Measurements from ENCODE around the gene CAPG. TPM values are rescaled to one million over a fixed set of nuclear protein-coding genes. Genes with fewer than 3 reads are reported as not detected.

Gene CAPG
- polyA plus RNA-seq, 1 donor (not counting 4 experiments of a cell fraction or from before 2014, with no cell fraction given) = 466 TPM

GRCh38 chr2:85445316-85446295, 35.4 kb upstream of the CAPG start:
- H4K20me1 ChIP-seq (ENCODE audit: control insufficient read depth, extremely low read depth, insufficient read depth, low read length) = no peaks in the 10 kb centered on the region
- no peaks in the 10 kb centered on the region for H3K36me3 ChIP-seq (ENCODE audit: control insufficient read depth in 2 of 2, extremely low read depth in 1 of 2, insufficient read depth in 2 of 2, low read length in 2 of 2)
- no peaks in the 10 kb centered on the region for H3K9me3 ChIP-seq (ENCODE audit: control insufficient read depth, low read depth, low read length)
- no peaks in the 10 kb centered on the region for H3K79me2 ChIP-seq (ENCODE audit: control insufficient read depth, insufficient read depth, low read length)
- H3K4me1 ChIP-seq (ENCODE audit: control insufficient read depth, extremely low read depth, insufficient read depth, low read length) = peaks cover 18% of the 10 kb centered on the region
- TF ChIP-seq EZH2 (IDR thresholded peaks at IDR 0.05; ENCODE audit: low read length) (no peak), CTCF (optimal IDR thresholded peaks at IDR 0.05 in 1 of 3, IDR thresholded peaks at IDR 0.05 in 1 of 3, conservative IDR thresholded peaks at IDR 0.05 in 1 of 3; ENCODE audit: extremely low read depth in 1 of 3, insufficient read depth in 2 of 3, low read length in 3 of 3) (no peak)
- peak overlapping the region; percentile 22 for H3K4me2 ChIP-seq (ENCODE audit: control insufficient read depth, extremely low read depth, insufficient read depth, low read depth, low read length)
- dilution Hi-C loops (cut with MboI; ENCODE audit: extremely low pct_ligation_motif_present, low sequenced_read_pairs) = no loop called here
- DNase-seq (ENCODE audit: low read depth, low spot score) = no peak
- no peaks in the 10 kb centered on the region for H3K9me1 ChIP-seq (ENCODE audit: control insufficient read depth, extremely low read depth, insufficient read depth, low read length)
- no peaks in the 10 kb centered on the region for H3K27me3 ChIP-seq (ENCODE audit: control insufficient read depth, extremely low read depth, insufficient read depth, low read length)
- FAIRE-seq = no peak
- H2AFZ ChIP-seq (ENCODE audit: control insufficient read depth, low read length) = peak overlapping the region; percentile 83
- peak overlapping the region; percentile 9 for H3K9ac ChIP-seq (ENCODE audit: control insufficient read depth, extremely low read depth, insufficient read depth, low read length)
- H3K27ac ChIP-seq (ENCODE audit: control insufficient read depth, insufficient read depth, low read length) = peak overlapping the region; percentile 6
- H3K4me3 ChIP-seq (ENCODE audit: control insufficient read depth in 2 of 3, extremely low read depth in 1 of 3, insufficient read depth in 2 of 3, low read depth in 1 of 3, low read length in 3 of 3) = no peak overlapping the region

GRCh38 chr2:85444629-85445172, 34.5 kb upstream of the CAPG start:
- no peak for FAIRE-seq
- no peak overlapping the region for H3K27ac ChIP-seq (ENCODE audit: control insufficient read depth, insufficient read depth, low read length)
- peak overlapping the region; percentile 2 for H3K4me2 ChIP-seq (ENCODE audit: control insufficient read depth, extremely low read depth, insufficient read depth, low read depth, low read length)

More at GRCh38 chr2:85444629-85445172, 34.5 kb upstream of the CAPG start:
- peaks cover 18% of the 10 kb centered on the region for H3K4me1 ChIP-seq (ENCODE audit: control insufficient read depth, extremely low read depth, insufficient read depth, low read length)
- no peaks in the 10 kb centered on the region for H3K9me3 ChIP-seq (ENCODE audit: control insufficient read depth, low read depth, low read length)
- no peak for DNase-seq (ENCODE audit: low read depth, low spot score)
- no peak overlapping the region for H2AFZ ChIP-seq (ENCODE audit: control insufficient read depth, low read length)
- no peaks in the 10 kb centered on the region for H3K27me3 ChIP-seq (ENCODE audit: control insufficient read depth, extremely low read depth, insufficient read depth, low read length)
- H3K36me3 ChIP-seq (ENCODE audit: control insufficient read depth in 2 of 2, extremely low read depth in 1 of 2, insufficient read depth in 2 of 2, low read length in 2 of 2) = no peaks in the 10 kb centered on the region
- H3K9me1 ChIP-seq (ENCODE audit: control insufficient read depth, extremely low read depth, insufficient read depth, low read length) = no peaks in the 10 kb centered on the region
- TF ChIP-seq EZH2 (IDR thresholded peaks at IDR 0.05; ENCODE audit: low read length) (no peak), CTCF (optimal IDR thresholded peaks at IDR 0.05 in 1 of 3, IDR thresholded peaks at IDR 0.05 in 1 of 3, conservative IDR thresholded peaks at IDR 0.05 in 1 of 3; ENCODE audit: extremely low read depth in 1 of 3, insufficient read depth in 2 of 3, low read length in 3 of 3) (no peak)
- dilution Hi-C loops (cut with MboI; ENCODE audit: extremely low pct_ligation_motif_present, low sequenced_read_pairs) = no loop called here
- H3K79me2 ChIP-seq (ENCODE audit: control insufficient read depth, insufficient read depth, low read length) = no peaks in the 10 kb centered on the region
- H4K20me1 ChIP-seq (ENCODE audit: control insufficient read depth, extremely low read depth, insufficient read depth, low read length) = no peaks in the 10 kb centered on the region
- H3K9ac ChIP-seq (ENCODE audit: control insufficient read depth, extremely low read depth, insufficient read depth, low read length) = no peak overlapping the region
- H3K4me3 ChIP-seq (ENCODE audit: control insufficient read depth in 2 of 3, extremely low read depth in 1 of 3, insufficient read depth in 2 of 3, low read depth in 1 of 3, low read length in 3 of 3) = no peak overlapping the region

All from keratinocyte (primary cell).